DMS 273 (cell line): ENCODE results near the gene GEN1.

Source experiments
- DNase-seq: peaks from one replicate; lab custom pipeline; 2025; ENCODE audit not compliant: unreplicated experiment; lab: John Stamatoyannopoulos, UW

The GEN1 gene

GRCh38 chr2:17752892-17753802, 791 bp upstream of the GEN1 start:
- DNase-seq, result peak; percentile 73

- DNase-seq, result peak; percentile 68
These were observed 961 bp downstream of the GEN1 start for GRCh38 chr2:17754773-17755425.

- DNase-seq, result peak; percentile 76
These were observed 2.7 kb downstream of the GEN1 start for GRCh38 chr2:17756668-17757067.

GRCh38 chr2:17757321-17757720, 3.4 kb downstream of the GEN1 start:
- DNase-seq, result peak; percentile 47

- no peak for DNase-seq
These were observed 4.2 kb downstream of the GEN1 start for GRCh38 chr2:17758118-17758517.

- no peak for DNase-seq
These were observed 5.9 kb downstream of the GEN1 start for GRCh38 chr2:17759805-17760204.

GRCh38 chr2:17762451-17762850, 8.5 kb downstream of the GEN1 start:
- DNase-seq, result no peak

GRCh38 chr2:17763641-17764333, 9.8 kb downstream of the GEN1 start:
- no peak for DNase-seq

- DNase-seq, result peak; percentile 24
These were observed 11.5 kb downstream of the GEN1 start for GRCh38 chr2:17765398-17765797.

- no peak for DNase-seq
These were observed 15.0 kb downstream of the GEN1 start for GRCh38 chr2:17768894-17769293.

GRCh38 chr2:17771956-17772355, 18.0 kb downstream of the GEN1 start:
- no peak for DNase-seq

GRCh38 chr2:17772532-17772931, 18.6 kb downstream of the GEN1 start:
- DNase-seq, result no peak

GRCh38 chr2:17780546-17780945, 26.6 kb downstream of the GEN1 start:
- no peak for DNase-seq

GRCh38 chr2:17781482-17781881, 27.5 kb downstream of the GEN1 start:
- DNase-seq, result no peak

GRCh38 chr2:17786727-17787126, 32.8 kb downstream of the GEN1 start:
- peak; percentile 14 for DNase-seq

- peak; percentile 73 for DNase-seq
These were observed 34.8 kb downstream of the GEN1 start for GRCh38 chr2:17788773-17789172.

- no peak for DNase-seq
These were observed 36.6 kb downstream of the GEN1 start for GRCh38 chr2:17790536-17790935.

- DNase-seq, result peak; percentile 83
These were observed 37.3 kb downstream of the GEN1 start for GRCh38 chr2:17791121-17791816.

- no peak for DNase-seq
These were observed 37.8 kb downstream of the GEN1 start for GRCh38 chr2:17791817-17792130.

GRCh38 chr2:17792515-17792914, 38.6 kb downstream of the GEN1 start:
- DNase-seq, result no peak

- no peak for DNase-seq
These were observed 39.4 kb downstream of the GEN1 start for GRCh38 chr2:17793296-17793695.
